GM13977 (cell line): Measurements from ENCODE around the gene IL6.
A peak's percentile ranks its signal among the peaks of the same experiment; 100 is the strongest.

ENCODE experiments used
- DNase-seq: peaks from one replicate; pipeline ENCODE4 v3.0.0; 2012; ENCODE audit warnings: low spot score
- CTCF ChIP-seq: IDR thresholded peaks from 2 replicates; pipeline ENCODE4 v1.5.1; 2012; ENCODE audit warnings: mild to moderate bottlenecking, control low read depth; ENCODE audit not compliant: insufficient read depth; ENCODE audit errors: extremely low read depth, missing control alignments
- in situ Hi-C: fragments of 300-500 bp; cut with MboI; formaldehyde crosslinking; loops from one replicate; pipeline ENCODE4 v1.12.0; 2022; ENCODE audit warnings: low sequenced_read_pairs, low pct_unique_long_range_greater_than_20kb, mixed read lengths, inconsistent platforms; ENCODE audit not compliant: unreplicated experiment

The IL6 gene

GRCh38 chr7:22730921-22731654 lies 4.1 kb downstream of the IL6 start:
- in situ Hi-C loops = loop anchor here (25.0 kb wide), 1 partner anchor 331 kb away; no protein-coding TSS in a partner anchor
- DNase-seq = no peak
- TF ChIP-seq CTCF = no peak

GRCh38 chr7:22731766-22732165 lies 4.8 kb downstream of the IL6 start:
- in situ Hi-C loops = loop anchor here (25.0 kb wide), 1 partner anchor 331 kb away; no protein-coding TSS in a partner anchor
- TF ChIP-seq CTCF = no peak
- DNase-seq = no peak

- peak; percentile 18 for TF ChIP-seq CTCF
- in situ Hi-C loops = loop anchor here (25.0 kb wide), 1 partner anchor 330 kb away; no protein-coding TSS in a partner anchor
- DNase-seq = no peak
These were observed 5.6 kb downstream of the IL6 start for GRCh38 chr7:22732556-22733126.

GRCh38 chr7:22733761-22734160 lies 6.8 kb downstream of the IL6 start:
- no peak for TF ChIP-seq CTCF
- in situ Hi-C loops = loop anchor here (25.0 kb wide), 1 partner anchor 329 kb away; no protein-coding TSS in a partner anchor
- DNase-seq = no peak

GRCh38 chr7:22743014-22743413 lies 16.0 kb downstream of the IL6 start:
- in situ Hi-C loops = loop anchor here (25.0 kb wide), 1 partner anchor 319 kb away; no protein-coding TSS in a partner anchor
- no peak for TF ChIP-seq CTCF
- DNase-seq = no peak

- TF ChIP-seq CTCF = no peak
- in situ Hi-C loops = no loop called here
- DNase-seq = no peak
These were observed 24.3 kb downstream of the IL6 start for GRCh38 chr7:22751341-22751740.
